HEK293T (cell line): ENCODE data around the gene SYCE3.

ENCODE experiments used
- BHLHE40 ChIP-seq: fragments of 450-650 bp; IDR thresholded peaks from 2 replicates; pipeline ENCODE4 v1.6.1; 2016; ENCODE audit warnings: mild to moderate bottlenecking, moderate library complexity, borderline replicate concordance
- CTBP1 ChIP-seq: fragments of 450-650 bp; IDR thresholded peaks from 2 replicates; pipeline ENCODE4 v1.6.1; 2016; ENCODE audit warnings: borderline replicate concordance
- L3MBTL2 ChIP-seq: fragments of 450-650 bp; conservative IDR thresholded peaks from 2 replicates; pipeline ENCODE4 v1.6.1; 2016; ENCODE audit warnings: mild to moderate bottlenecking
- LEF1 ChIP-seq: fragments of 450-650 bp; IDR thresholded peaks from 2 replicates; pipeline ENCODE4 v1.6.1; 2017; ENCODE audit warnings: mild to moderate bottlenecking, borderline replicate concordance
- NFRKB ChIP-seq: fragments of 450-650 bp; IDR thresholded peaks from 2 replicates; pipeline ENCODE4 v1.6.1; 2016; ENCODE audit warnings: mild to moderate bottlenecking, moderate library complexity
- SP1 ChIP-seq: fragments of 450-650 bp; IDR thresholded peaks from 2 replicates; pipeline ENCODE4 v1.6.1; 2017
- SUZ12 ChIP-seq: fragments of 450-650 bp; IDR thresholded peaks from 2 replicates; pipeline ENCODE4 v1.6.1; 2016; ENCODE audit warnings: mild to moderate bottlenecking
- TARDBP ChIP-seq: fragments of 450-650 bp; IDR thresholded peaks from 2 replicates; pipeline ENCODE4 v1.6.1; 2016
- ZNF384 ChIP-seq: fragments of 450-650 bp; IDR thresholded peaks from 2 replicates; pipeline ENCODE4 v1.6.1; 2016
- TF ChIP-seq, protein P1 (sequence below): fragments of 450-650 bp; IDR thresholded peaks from 2 replicates; pipeline ENCODE4 v1.6.1; 2016

DNA sequence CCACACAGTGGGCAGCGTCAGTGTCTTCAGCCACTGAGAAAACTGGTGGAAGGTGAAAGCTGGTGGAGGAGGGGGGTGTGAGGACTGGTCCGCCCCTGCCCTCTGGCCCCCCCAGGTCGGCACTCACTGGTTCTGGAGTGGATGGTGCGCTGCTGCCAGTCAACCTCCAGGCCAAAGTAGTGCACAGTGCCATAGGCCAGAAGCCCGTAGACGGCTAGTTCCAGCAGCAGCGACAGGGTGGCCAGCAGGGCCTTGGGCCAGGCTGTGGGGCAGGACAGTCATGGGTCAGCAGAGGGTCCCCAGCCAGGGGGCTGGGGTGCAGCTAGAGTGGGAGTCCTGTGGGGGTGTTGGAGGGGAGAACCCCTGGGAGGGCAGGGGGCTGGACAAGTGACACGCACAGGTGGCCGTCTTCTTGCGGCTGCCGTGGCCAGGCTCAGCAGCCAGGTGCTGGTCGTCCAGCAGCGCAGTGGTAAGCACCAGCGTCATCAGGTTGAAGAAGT is 57.4 kb downstream of the SYCE3 start:
- TF ChIP-seq BHLHE40 (no peak), TARDBP (no peak), NFRKB (no peak), LEF1 (no peak), ZNF384 (no peak), CTBP1 (no peak), SUZ12 (no peak), L3MBTL2 (no peak), SP1 (no peak)
- TF ChIP-seq, protein P1, sequence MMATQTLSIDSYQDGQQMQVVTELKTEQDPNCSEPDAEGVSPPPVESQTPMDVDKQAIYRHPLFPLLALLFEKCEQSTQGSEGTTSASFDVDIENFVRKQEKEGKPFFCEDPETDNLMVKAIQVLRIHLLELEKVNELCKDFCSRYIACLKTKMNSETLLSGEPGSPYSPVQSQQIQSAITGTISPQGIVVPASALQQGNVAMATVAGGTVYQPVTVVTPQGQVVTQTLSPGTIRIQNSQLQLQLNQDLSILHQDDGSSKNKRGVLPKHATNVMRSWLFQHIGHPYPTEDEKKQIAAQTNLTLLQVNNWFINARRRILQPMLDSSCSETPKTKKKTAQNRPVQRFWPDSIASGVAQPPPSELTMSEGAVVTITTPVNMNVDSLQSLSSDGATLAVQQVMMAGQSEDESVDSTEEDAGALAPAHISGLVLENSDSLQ: no peak
